Natural killer cell (primary cell): Measurements from ENCODE around the gene CACNB4. TPM values are rescaled to one million over a fixed set of nuclear protein-coding genes. Genes with fewer than 3 reads are reported as not detected.

Experiments used
- ATAC-seq, 3 donors: fragments of 150-1000 bp in 2 of 3; fragments of 200-7000 bp in 1 of 3; cut with Tn5 transposase; 1 replicate in 1 of 3; 2 replicates in 2 of 3; pipeline ENCODE4 v1.10.0; 2021; ENCODE audit warnings: mild to moderate bottlenecking in 2 of 3, moderate library complexity in 2 of 3
- DNase-seq, 2 donors: peaks; one replicate each; pipeline versions ENCODE4 v3.0.0 to v3.0.0-alpha.2; 2013 to 2021; ENCODE audit warnings: mixed read lengths in 1 of 2
- H3K27ac ChIP-seq: one replicate; pipeline ENCODE4 v1.5.1; 2013; ENCODE audit warnings: mild to moderate bottlenecking, low read length
- H3K27me3 ChIP-seq: one replicate; pipeline ENCODE4 v1.6.1; 2013; ENCODE audit warnings: low read length; ENCODE audit not compliant: control insufficient read depth, insufficient read depth
- H3K36me3 ChIP-seq: one replicate; pipeline ENCODE4 v1.6.1; 2013; ENCODE audit warnings: low read length; ENCODE audit not compliant: control insufficient read depth, insufficient read depth
- H3K4me1 ChIP-seq: one replicate; pipeline ENCODE4 v1.6.1; 2013; ENCODE audit warnings: low read length; ENCODE audit not compliant: control insufficient read depth, insufficient read depth
- H3K4me3 ChIP-seq: one replicate; pipeline ENCODE4 v1.5.1; 2013; ENCODE audit warnings: low read length
- H3K9me3 ChIP-seq: one replicate; pipeline ENCODE4 v1.6.1; 2013; ENCODE audit warnings: low read length; ENCODE audit not compliant: control insufficient read depth, insufficient read depth
- H3K27ac Mint-ChIP-seq, 2 donors: one replicate each; pipeline ENCODE4 v1.8.0; 2022; ENCODE audit warnings: mild to moderate bottlenecking in 2 of 2, mixed read lengths in 2 of 2, moderate library complexity in 1 of 2
- H3K27me3 Mint-ChIP-seq, 2 donors: one replicate each; pipeline ENCODE4 v1.8.0; 2022; ENCODE audit warnings: low read depth in 2 of 2, mixed read lengths in 2 of 2
- H3K36me3 Mint-ChIP-seq: one replicate; pipeline ENCODE4 v1.8.0; 2022; ENCODE audit warnings: mixed read lengths
- H3K4me1 Mint-ChIP-seq, 2 donors: one replicate each; pipeline ENCODE4 v1.8.0; 2022; ENCODE audit warnings: mixed read lengths in 2 of 2
- H3K4me3 Mint-ChIP-seq: one replicate; pipeline ENCODE4 v1.8.0; 2022; ENCODE audit warnings: mild to moderate bottlenecking, moderate library complexity, mixed read lengths
- H3K9me3 Mint-ChIP-seq, 2 donors: one replicate each; pipeline ENCODE4 v1.8.0; 2022; ENCODE audit warnings: mixed read lengths in 2 of 2
- CTCF ChIP-seq: fragments of 200-600 bp; IDR thresholded peaks from one replicate; pipeline ENCODE4 v1.8.0; 2022; ENCODE audit warnings: antibody characterized with exemption
- WGBS: methylation state at CpG from one replicate; pipeline ENCODE4 v1.1.7; 2013; ENCODE audit warnings: missing lambda C conversion rate; ENCODE audit not compliant: insufficient coverage; 5-methylcytosine and 5-hydroxymethylcytosine counted together
- intact Hi-C: fragments of 100-400 bp; cut with micrococcal nuclease; formaldehyde crosslinking; loops from one replicate; pipeline ENCODE4 v1.14.2; 2022
- total RNA-seq, 4 donors: library from RNA; stranded (reverse); fragments of 120-200 nt in 1 of 4; gene quantifications; one replicate each; pipeline versions ENCODE4 v1.2.3 to v1.2.4, GENCODE V29; 2013 to 2022

CACNB4 gene
- total RNA-seq, 3 donors from 2014 or later (not counting 1 experiment from before 2014, with no cell fraction given): 0.56 to 0.93 (median 0.73) TPM

DNA sequence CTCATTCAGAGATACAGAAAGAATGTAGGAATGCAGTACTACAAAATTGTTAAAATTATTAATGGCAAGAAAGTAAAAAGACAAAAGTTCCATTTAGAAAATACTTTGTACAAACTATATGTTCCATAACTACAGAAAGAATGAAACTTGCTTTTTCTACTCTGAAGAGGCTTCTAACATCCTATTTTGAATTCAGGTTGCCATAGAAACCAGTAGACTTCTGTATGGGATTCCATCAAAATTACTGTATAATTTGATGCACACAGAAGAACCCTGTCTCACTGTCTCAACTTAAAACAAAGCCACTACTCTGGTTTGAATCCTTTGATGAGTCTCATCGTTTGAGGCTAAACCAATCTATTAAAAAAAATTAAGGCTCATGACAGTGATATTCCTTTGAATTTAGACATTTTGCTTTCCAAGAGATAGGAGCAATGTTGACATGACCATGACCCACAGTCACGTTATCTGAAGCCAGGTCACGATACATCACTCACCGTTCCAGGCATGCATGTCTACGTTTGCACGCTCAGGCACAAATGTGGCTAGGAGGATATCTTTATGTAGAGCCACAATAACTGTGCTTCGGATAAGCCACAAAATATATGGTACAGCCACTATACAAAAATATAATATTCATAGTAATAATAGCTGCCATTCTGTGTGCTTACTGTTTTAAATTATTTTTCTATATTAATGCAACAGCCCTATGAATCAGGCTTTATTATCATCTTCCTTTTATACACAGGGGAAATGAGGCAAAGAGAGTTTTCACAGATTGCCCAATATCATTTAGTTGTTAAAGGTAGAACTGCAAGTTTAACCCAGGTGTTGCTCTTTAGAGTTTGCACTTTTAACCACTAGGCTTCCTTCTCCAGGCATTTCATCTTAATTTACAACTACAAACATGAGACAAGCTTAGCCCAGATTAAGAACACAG, 82.4 kb downstream of the CACNB4 start:
- no peak for TF ChIP-seq CTCF
- no peak for ATAC-seq
- Mint-ChIP-seq H3K27me3 (peaks cover 7% of the 10 kb centered on the region in 2 donors), H3K9me3 (no peaks in the 10 kb centered on the region), H3K27ac (no peak overlapping the region), H3K4me3 (no peak overlapping the region), H3K4me1 (no peaks in the 10 kb centered on the region), H3K36me3 (no peaks in the 10 kb centered on the region)
- no peak overlapping the region for H3K4me3 ChIP-seq
- intact Hi-C loops: no loop called here
- no peaks in the 10 kb centered on the region for H3K4me1 ChIP-seq
- no peak overlapping the region for H3K27ac ChIP-seq
- DNase-seq: no peak
- H3K9me3 ChIP-seq: no peaks in the 10 kb centered on the region
- no peaks in the 10 kb centered on the region for H3K36me3 ChIP-seq
- WGBS: 83% methylated on average over 6 of the region's 7 CpGs
- H3K27me3 ChIP-seq: no peaks in the 10 kb centered on the region

DNA sequence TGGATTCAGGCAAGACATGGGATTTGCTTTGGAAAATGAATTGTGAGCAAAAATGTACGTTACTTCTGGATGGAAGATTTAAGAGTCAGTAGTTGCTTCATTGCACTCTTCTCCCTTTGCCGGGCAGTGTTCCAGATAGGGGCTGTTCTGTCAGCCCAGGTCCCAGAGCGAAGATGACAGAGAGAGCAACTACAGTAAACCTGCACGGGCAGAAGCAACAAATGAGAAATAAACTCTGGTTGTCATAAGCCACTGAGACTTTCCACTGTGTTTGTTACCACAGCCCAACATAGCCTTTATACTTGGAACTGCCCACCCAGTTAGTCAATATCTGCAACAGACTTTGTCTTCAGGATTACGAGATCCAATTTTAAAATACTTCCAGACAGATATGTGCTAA, 83.3 kb downstream of the CACNB4 start:
- H3K36me3 ChIP-seq: no peaks in the 10 kb centered on the region
- intact Hi-C loops: no loop called here
- H3K4me1 ChIP-seq: no peaks in the 10 kb centered on the region
- DNase-seq (no peak), ATAC-seq (no peak)
- no peak for TF ChIP-seq CTCF
- H3K9me3 ChIP-seq: no peaks in the 10 kb centered on the region
- no peak overlapping the region for H3K27ac ChIP-seq
- no peak overlapping the region for H3K27ac Mint-ChIP-seq
- no peak overlapping the region for H3K4me3 ChIP-seq
- H3K27me3 Mint-ChIP-seq: peaks cover 7 to 8% of the 10 kb centered on the region in 2 donors
- H3K4me1 Mint-ChIP-seq: no peaks in the 10 kb centered on the region
- no peaks in the 10 kb centered on the region for H3K27me3 ChIP-seq
- H3K9me3 Mint-ChIP-seq: no peaks in the 10 kb centered on the region
- H3K36me3 Mint-ChIP-seq: no peaks in the 10 kb centered on the region
- 90% methylated on average over 5 of the region's 5 CpGs for WGBS
- no peak overlapping the region for H3K4me3 Mint-ChIP-seq

DNA sequence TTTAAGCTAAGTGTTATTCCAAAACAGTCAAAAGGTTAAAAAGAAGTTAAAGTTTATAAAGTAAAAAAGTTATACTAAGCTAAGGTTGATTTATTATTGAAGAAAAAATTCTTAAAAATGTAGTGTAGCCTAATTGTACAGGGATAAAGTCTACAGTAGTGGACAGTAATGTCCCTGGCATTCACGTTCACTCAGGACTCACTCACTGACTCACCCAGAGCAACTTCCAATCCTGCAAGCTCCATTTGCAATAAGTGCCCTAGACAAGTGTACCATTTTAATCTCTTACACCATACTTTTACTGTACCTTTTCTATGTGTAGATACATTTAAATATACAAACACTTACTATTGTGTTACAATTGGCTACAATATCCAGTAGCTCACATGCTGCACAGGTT, 86.1 kb downstream of the CACNB4 start:
- Histone ChIP-seq H3K4me3 (no peak overlapping the region), H3K9me3 (no peaks in the 10 kb centered on the region), H3K27ac (no peak overlapping the region), H3K36me3 (no peaks in the 10 kb centered on the region), H3K27me3 (no peaks in the 10 kb centered on the region), H3K4me1 (no peaks in the 10 kb centered on the region)
- Mint-ChIP-seq H3K4me1 (no peaks in the 10 kb centered on the region), H3K27ac (no peak overlapping the region), H3K27me3 (peaks cover 3 to 9% of the 10 kb centered on the region in 2 donors), H3K4me3 (no peak overlapping the region), H3K9me3 (no peaks in the 10 kb centered on the region), H3K36me3 (no peaks in the 10 kb centered on the region)
- ATAC-seq: no peak
- DNase-seq: no peak
- WGBS: 100% methylated on average over 1 of the region's 1 CpG
- no peak for TF ChIP-seq CTCF
- intact Hi-C loops: no loop called here
